ENCODE data around the gene KRIT1.

DNA sequence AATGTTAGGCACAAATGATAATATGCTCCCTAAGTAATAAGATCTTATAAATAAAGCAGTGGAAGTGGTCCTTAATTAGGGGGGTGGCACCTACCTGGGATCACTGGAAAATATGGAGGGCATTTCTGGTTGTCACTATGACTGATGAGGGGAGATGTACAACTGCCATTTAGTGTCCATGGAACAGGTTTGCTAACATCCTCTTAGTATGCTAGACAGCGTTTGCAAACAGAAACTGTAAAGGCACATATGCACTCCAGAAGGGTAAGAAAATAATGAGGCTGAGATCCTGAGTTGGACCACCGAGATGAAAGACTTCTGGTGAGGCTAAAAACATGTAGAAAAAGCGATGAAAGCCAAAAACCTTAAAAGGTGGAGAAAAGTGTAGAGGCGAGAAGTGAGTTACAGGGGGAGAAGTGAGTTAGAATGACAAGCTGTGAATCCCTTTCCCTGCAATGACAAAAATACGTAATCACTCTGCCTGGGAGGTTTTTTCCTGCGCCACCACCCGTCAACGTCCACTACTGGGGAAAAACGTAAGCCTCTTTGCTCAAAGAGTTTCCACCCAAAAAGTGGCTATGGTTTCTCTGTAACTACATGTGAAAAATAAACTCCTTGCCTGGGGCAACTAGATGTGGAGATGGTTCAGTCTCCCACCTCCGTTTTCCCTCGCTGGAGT, 767 bp downstream of the KRIT1 start:
- TF ChIP-seq TAF1 (IDR thresholded peaks at IDR 0.05; ENCODE audit: borderline replicate concordance, low read depth, low read length) (no peak), CTCF (IDR thresholded peaks at IDR 0.05) (peak; percentile 19; the same call in 1 of the 2 replicates), GABPA (IDR thresholded peaks at IDR 0.05; ENCODE audit: low read depth) (no peak), SIN3A (IDR thresholded peaks at IDR 0.05; ENCODE audit: borderline replicate concordance, low read depth, low read length) (no peak), POLR2AphosphoS5 (IDR thresholded peaks at IDR 0.05; ENCODE audit: low read depth, low read length) (no peak), USF2 (IDR thresholded peaks at IDR 0.05; ENCODE audit: borderline replicate concordance, low read depth, low read length) (no peak), TEAD4 (IDR thresholded peaks at IDR 0.05; ENCODE audit: borderline replicate concordance, insufficient read depth) (no peak), TCF12 (IDR thresholded peaks at IDR 0.05) (no peak), FOXM1 (IDR thresholded peaks at IDR 0.05; ENCODE audit: low read depth) (no peak), EZH2phosphoT487 (IDR thresholded peaks at IDR 0.05; ENCODE audit: borderline replicate concordance, low read depth) (no peak)
